Fibroblast of lung (primary cell): ENCODE data around the gene DENND1A.

Experiments used
- CTCF ChIP-seq, 2 donors: IDR thresholded peaks in 1 of 2; conservative IDR thresholded peaks in 1 of 2; 1 replicate in 1 of 2; 2 replicates in 1 of 2; pipeline ENCODE4 v1.5.1; 2011 to 2012; ENCODE audit warnings: low read length in 2 of 2, control low read depth in 1 of 2, inconsistent platforms in 1 of 2, low read depth in 1 of 2, mild to moderate bottlenecking in 1 of 2
- EZH2 ChIP-seq: IDR thresholded peaks from 2 replicates; pipeline ENCODE4 v1.5.1; 2012; ENCODE audit warnings: low read length, control low read depth, mild to moderate bottlenecking; ENCODE audit errors: missing control alignments

DNA sequence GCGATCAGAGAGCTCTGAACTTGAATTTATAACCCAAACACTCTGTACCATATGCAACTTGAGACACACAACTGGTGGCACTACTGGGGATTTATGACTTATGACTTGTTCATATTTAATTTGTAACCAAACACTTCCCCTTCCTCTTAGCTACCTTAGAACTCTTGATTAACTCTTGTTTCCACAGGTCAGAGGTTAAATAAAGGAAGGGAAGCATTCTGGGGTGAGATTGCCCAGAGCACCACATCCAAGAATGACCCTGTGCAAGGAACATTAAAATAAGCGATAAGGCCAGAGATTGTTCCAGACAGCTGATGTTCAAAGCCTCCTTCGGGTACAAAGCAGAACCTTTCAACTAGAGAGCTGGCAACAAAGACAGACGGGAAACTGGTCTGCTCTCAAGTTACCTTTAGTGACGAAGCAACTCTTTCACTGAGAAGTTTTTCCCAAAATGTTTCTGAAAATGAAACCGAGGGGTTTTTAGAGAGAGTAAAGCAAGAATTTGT, 242.6 kb downstream of the DENND1A start:
- TF ChIP-seq CTCF (conservative IDR thresholded peaks at IDR 0.05 in 1 of 2, IDR thresholded peaks at IDR 0.05 in 1 of 2; ENCODE audit: low read depth in 1 of 2, low read length in 2 of 2) (no peak), EZH2 (no peak)
